HPDE6-E6E7 (cell line): ENCODE data around the gene RIMS3.
"Not testable (repeated sequence)": the region's sequence is repeated elsewhere in the genome, so short reads cannot be mapped to it uniquely, and the experiment has no call there.

ENCODE experiments used
- DNase-seq: peaks from one replicate; pipeline ENCODE4 v3.0.0; 2011; ENCODE audit warnings: missing footprints; ENCODE audit errors: extremely low spot score

RIMS3 gene

GRCh38 chr1:40593449-40594186 is 71.9 kb downstream of the RIMS3 start:
- no peak for DNase-seq

- peak; percentile 45 for DNase-seq
Observed at GRCh38 chr1:40592107-40592803, 73.2 kb downstream of the RIMS3 start.

- no peak for DNase-seq
Observed at GRCh38 chr1:40588586-40588985, 76.9 kb downstream of the RIMS3 start.

GRCh38 chr1:40583980-40584379 is 81.5 kb downstream of the RIMS3 start:
- DNase-seq = no peak

- DNase-seq = no peak
Observed at GRCh38 chr1:40582116-40582515, 83.4 kb downstream of the RIMS3 start.

GRCh38 chr1:40575336-40575735 is 90.1 kb downstream of the RIMS3 start:
- no peak for DNase-seq

- DNase-seq = not testable (repeated sequence)
Observed at GRCh38 chr1:40574805-40575204, 90.7 kb downstream of the RIMS3 start.
